HL-60 (cell line): Measurements from ENCODE around the gene CHCHD6.

Source experiments
- GABPA ChIP-seq: IDR thresholded peaks from 2 replicates; pipeline ENCODE4 v1.6.1; 2012; ENCODE audit warnings: low read depth
- POLR2AphosphoS5 ChIP-seq: IDR thresholded peaks from 2 replicates; pipeline ENCODE4 v1.6.1; 2012; ENCODE audit warnings: low read depth
- TF ChIP-seq, protein P1 (sequence below): IDR thresholded peaks from one replicate; pipeline ENCODE4 v1.5.1; 2011; ENCODE audit warnings: low read length, control low read depth, inconsistent platforms; ENCODE audit not compliant: insufficient read depth

- TF ChIP-seq GABPA (no peak), POLR2AphosphoS5 (no peak)
- TF ChIP-seq, protein P1, sequence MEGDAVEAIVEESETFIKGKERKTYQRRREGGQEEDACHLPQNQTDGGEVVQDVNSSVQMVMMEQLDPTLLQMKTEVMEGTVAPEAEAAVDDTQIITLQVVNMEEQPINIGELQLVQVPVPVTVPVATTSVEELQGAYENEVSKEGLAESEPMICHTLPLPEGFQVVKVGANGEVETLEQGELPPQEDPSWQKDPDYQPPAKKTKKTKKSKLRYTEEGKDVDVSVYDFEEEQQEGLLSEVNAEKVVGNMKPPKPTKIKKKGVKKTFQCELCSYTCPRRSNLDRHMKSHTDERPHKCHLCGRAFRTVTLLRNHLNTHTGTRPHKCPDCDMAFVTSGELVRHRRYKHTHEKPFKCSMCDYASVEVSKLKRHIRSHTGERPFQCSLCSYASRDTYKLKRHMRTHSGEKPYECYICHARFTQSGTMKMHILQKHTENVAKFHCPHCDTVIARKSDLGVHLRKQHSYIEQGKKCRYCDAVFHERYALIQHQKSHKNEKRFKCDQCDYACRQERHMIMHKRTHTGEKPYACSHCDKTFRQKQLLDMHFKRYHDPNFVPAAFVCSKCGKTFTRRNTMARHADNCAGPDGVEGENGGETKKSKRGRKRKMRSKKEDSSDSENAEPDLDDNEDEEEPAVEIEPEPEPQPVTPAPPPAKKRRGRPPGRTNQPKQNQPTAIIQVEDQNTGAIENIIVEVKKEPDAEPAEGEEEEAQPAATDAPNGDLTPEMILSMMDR, result no peak
Measured at GRCh38 chr3:126927846-126928245, 223.8 kb downstream of the CHCHD6 start.
